ENCODE results near the gene SZT2.
"Not testable (repeated sequence)": the region's sequence is repeated elsewhere in the genome, so short reads cannot be mapped to it uniquely, and the experiment has no call there.

The SZT2 gene

DNA sequence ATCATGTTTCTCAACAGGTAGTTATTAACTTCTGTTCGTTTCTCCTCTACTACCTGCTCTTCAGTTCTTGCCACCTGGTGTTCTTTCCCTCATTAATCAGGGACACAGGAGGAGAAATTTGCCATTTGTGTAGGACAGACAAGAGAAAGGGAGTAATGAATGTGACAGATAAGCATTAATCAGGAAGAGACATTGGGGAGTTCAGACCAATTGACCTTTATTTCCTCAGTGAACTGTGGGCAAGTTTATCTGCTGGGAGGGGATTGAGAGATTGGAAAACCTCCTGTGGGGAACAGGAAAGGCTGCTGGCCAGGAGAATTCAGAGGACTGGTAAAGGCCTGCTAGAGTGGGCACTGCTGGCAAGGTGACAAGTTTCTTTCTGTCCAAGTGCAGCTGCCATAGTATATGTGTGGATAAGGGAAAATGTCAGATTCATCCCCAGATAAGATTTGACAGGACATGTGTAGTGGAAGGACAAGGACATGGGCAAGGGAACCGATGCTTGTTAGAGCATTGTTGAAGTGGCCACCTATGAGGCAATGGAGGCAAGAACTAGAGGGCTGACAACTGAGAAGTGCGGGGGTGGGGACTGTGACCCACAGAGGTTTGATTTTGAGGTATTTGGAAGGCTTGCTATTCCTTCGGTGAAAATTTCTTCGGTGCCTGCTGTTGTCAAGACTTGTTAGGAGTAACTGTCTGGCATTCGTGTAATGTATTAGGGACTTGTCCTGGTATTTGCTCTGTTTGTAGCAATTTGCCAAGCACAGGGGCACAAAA, 12.6 kb downstream of the SZT2 start:
- Histone ChIP-seq H3K4me3 (no peak overlapping the region), H3K27ac (no peak overlapping the region)
- TF ChIP-seq, protein P1, sequence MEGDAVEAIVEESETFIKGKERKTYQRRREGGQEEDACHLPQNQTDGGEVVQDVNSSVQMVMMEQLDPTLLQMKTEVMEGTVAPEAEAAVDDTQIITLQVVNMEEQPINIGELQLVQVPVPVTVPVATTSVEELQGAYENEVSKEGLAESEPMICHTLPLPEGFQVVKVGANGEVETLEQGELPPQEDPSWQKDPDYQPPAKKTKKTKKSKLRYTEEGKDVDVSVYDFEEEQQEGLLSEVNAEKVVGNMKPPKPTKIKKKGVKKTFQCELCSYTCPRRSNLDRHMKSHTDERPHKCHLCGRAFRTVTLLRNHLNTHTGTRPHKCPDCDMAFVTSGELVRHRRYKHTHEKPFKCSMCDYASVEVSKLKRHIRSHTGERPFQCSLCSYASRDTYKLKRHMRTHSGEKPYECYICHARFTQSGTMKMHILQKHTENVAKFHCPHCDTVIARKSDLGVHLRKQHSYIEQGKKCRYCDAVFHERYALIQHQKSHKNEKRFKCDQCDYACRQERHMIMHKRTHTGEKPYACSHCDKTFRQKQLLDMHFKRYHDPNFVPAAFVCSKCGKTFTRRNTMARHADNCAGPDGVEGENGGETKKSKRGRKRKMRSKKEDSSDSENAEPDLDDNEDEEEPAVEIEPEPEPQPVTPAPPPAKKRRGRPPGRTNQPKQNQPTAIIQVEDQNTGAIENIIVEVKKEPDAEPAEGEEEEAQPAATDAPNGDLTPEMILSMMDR (IDR thresholded peaks at IDR 0.05), result no peak
- DNase-seq (ENCODE audit: low spot score), result no peak

DNA sequence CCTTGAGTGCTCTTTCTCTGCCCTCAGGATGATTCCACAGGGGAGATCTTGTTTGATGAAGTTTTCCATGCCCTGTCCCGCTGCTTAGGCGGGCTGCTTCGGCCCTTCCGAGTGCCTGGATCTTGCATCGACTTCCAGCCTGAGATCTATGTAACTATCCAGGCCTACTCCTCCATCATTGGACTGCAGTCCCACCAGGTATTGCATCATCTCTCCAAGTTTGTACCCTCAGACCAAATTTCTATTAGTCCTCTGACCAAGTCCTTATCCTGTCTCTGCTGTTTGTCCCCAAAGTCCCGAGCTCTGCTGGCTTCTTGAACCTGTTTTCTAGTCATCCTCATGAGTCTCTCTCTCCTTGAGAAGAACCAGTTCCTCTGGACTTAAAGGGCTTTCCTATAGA, 14.7 kb downstream of the SZT2 start:
- no peak overlapping the region for H3K4me3 ChIP-seq
- no peak for DNase-seq (ENCODE audit: low spot score)
- no peak overlapping the region for H3K27ac ChIP-seq
- TF ChIP-seq, protein P1 (IDR thresholded peaks at IDR 0.05), result no peak

DNA sequence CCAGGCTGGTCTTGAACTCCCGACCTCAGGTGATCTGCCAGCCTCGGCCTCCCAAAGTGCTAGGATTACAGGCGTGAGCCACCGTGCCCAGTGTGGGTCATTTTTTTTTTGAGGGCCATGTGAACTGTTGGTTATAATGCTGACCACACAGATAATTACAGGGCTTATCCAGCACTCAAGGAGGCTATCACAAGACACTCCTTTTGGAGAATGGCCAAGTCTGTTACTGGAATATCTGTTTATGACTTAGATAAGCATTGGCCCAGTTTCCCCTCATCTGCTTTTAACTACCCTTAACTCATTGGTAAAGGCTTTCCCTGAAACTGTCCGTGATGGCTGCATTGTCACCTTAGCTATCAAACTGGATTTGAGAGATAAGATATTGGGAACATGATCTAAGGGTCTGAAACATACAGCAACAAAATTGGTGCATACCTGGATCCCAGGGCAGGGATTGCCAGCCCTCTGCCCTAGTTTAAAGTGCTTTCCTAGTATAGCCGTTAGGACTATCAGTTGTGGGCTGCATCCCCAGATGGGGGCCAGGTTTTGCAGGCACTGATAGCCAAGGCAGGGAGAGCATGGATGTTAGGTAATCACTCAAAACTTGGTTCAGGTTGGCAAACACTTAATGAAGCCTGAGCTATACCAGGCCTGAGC, 15.6 kb downstream of the SZT2 start:
- TF ChIP-seq, protein P1 (IDR thresholded peaks at IDR 0.05), result no peak
- DNase-seq (ENCODE audit: low spot score), result no peak
- no peak overlapping the region for H3K27ac ChIP-seq

DNA sequence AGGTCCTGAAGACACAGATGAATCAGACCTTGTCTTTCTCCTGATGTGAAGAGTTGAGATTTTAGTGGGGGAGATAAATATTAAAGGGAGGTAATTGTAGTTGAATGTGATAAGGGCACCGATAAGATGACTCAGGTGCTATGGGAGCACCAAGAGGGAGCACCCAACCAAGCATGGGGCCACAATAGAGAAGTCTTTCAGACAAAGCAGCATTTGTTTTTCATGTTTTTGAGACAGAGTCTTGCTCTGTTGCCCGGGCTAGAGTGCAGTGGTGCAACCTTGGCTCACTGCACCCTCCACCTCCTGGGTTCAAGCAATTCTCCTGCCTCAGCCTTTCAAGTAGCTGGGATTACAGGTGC, 16.2 kb downstream of the SZT2 start:
- DNase-seq (ENCODE audit: low spot score), result no peak
- Histone ChIP-seq H3K4me3 (no peak overlapping the region), H3K27ac (no peak overlapping the region)
- TF ChIP-seq, protein P1 (IDR thresholded peaks at IDR 0.05), result no peak

More for the DNA sequence above, 15.6 kb downstream of the SZT2 start:
- no peak overlapping the region for H3K4me3 ChIP-seq

DNA sequence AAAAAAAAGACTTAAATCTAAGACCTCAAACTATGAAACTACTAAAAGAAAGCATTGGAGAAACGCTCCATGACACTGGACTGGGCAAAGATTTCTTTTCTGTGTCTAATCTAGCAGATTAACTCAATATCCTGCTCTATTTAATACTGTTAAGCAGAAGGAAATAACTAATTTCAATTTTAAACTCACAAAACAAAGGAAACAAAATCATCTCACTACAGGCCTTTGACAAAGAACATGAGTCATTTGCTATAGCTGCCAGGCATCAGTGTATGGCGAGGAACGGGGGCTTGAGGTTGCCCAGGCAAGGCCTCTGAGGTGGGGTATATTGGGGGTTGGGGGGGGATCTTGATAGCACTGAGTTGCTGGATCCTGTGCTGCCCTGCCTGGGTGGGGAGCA, 20.9 kb downstream of the SZT2 start:
- DNase-seq (ENCODE audit: low spot score), result no peak
- Histone ChIP-seq H3K27ac (no peak overlapping the region), H3K4me3 (no peak overlapping the region)
- TF ChIP-seq, protein P1 (IDR thresholded peaks at IDR 0.05), result no peak

DNA sequence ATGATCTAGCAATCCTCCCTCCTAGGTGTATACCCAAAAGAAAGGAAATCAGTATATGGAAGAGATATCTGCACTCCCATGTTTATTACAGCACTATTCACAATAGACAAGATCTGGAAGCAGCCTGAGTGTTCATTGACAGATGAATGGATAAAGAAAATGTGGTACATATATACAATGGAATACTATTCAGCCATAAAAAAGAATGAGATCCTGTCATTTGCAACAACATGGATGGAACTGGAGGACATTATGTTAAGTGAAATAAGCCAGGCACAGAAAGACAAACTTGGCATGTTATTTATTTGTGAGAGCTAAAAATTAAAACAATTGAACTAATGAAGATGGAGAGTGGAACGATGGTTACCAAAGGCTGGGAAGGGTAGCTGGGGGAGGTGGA, 23.7 kb downstream of the SZT2 start:
- DNase-seq (ENCODE audit: low spot score); H3K27ac ChIP-seq; H3K4me3 ChIP-seq: not testable (repeated sequence)

DNA sequence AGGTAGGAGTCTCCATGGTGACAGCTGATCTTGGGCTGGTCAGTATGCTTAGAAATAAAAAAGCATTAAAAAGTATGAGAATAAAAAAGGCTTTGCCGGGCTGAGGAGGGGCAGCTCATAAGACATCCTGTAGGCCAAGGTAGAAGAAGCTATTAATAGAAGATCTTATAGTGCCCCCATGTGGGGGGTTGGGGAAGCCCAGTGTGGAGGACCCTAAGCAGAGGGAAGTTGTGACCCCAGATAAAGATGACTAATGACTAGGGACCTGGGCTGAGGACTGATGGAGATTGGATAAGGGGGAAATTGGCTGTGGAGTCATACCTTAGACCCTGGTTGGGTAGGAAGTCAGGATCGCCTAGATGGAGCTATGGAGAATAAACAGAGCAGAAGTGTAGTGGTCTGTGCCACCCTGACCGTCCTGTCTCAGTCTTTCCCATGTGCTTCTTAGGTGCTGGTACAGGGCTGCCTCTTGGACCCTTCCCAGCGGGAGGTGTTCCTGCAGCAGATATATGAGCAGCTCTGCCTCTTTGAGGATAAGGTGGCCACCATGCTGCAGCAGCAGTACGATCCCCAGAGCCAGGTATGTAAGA, 25.0 kb downstream of the SZT2 start:
- TF ChIP-seq, protein P1 (IDR thresholded peaks at IDR 0.05), result peak; percentile 37
- Histone ChIP-seq H3K4me3 (no peak overlapping the region), H3K27ac (no peak overlapping the region)
- DNase-seq (ENCODE audit: low spot score), result no peak

Data from coronary artery (tissue), 2 donors.